ENCODE measurements around the gene CFAP90.
A peak's percentile ranks its signal among the peaks of the same experiment; 100 is the strongest.

Gene CFAP90

GRCh38 chr5:7794311-7794710 is 56.6 kb downstream of the CFAP90 start:
- DNase-seq, result peak in 25 of 42 donors; percentile 10 to 70 (median 45)
- intact Hi-C loops (cut with DNase I), result no loop called here

GRCh38 chr5:7793895-7794294 is 57.0 kb downstream of the CFAP90 start:
- intact Hi-C loops (cut with DNase I), result no loop called here
- DNase-seq, result peak in 4 of 42 donors; percentile 13 to 55 (median 23)

- intact Hi-C loops (cut with DNase I), result no loop called here
- no peak for DNase-seq
Measured at GRCh38 chr5:7789567-7789966, 61.4 kb downstream of the CFAP90 start.

GRCh38 chr5:7787770-7788169 is 63.2 kb downstream of the CFAP90 start:
- intact Hi-C loops (cut with DNase I), result no loop called here
- DNase-seq, result no peak

GRCh38 chr5:7784683-7785380 is 66.1 kb downstream of the CFAP90 start:
- intact Hi-C loops (cut with DNase I), result no loop called here
- DNase-seq, result no peak

- peak in 2 of 42 donors; percentile 23 to 41 for DNase-seq
- intact Hi-C loops (cut with DNase I), result no loop called here
Measured at GRCh38 chr5:7781899-7782298, 69.0 kb downstream of the CFAP90 start.
